ENCODE results near the gene SIMC1.
A peak's percentile ranks its signal among the peaks of the same experiment; 100 is the strongest.
"Not testable (repeated sequence)": the region's sequence is repeated elsewhere in the genome, so short reads cannot be mapped to it uniquely, and the experiment has no call there.

Gene SIMC1

GRCh38 chr5:176237971-176238644, at the start of gene SIMC1:
Gene SIMC1 (plus strand): TSS chr5:176238424. CDS start chr5:176238509, 85 bp downstream.
- H3K4me1 ChIP-seq (ENCODE audit: insufficient read depth, insufficient read length); H3K9ac ChIP-seq (ENCODE audit: insufficient read length, low read depth); H3K36me3 ChIP-seq (ENCODE audit: insufficient read depth, insufficient read length, low read length); H3K9me3 ChIP-seq (ENCODE audit: insufficient read depth, low read length); DNase-seq (ENCODE audit: low read depth, low spot score); H3K27me3 ChIP-seq (ENCODE audit: insufficient read depth, insufficient read length): not testable (repeated sequence)
- peak within 1 kb of the TSS; percentile 28 for H3K4me3 ChIP-seq (ENCODE audit: insufficient read length, low read depth)

GRCh38 chr5:176188506-176189193, 49.6 kb upstream of the SIMC1 start:
- no peaks in the 10 kb centered on the region for H3K4me1 ChIP-seq (ENCODE audit: insufficient read depth, insufficient read length)
- DNase-seq (ENCODE audit: low read depth, low spot score): no peak
- no peak overlapping the region for H3K9ac ChIP-seq (ENCODE audit: insufficient read length, low read depth)
- no peak for TF ChIP-seq SUZ12 (IDR thresholded peaks at IDR 0.05; ENCODE audit: extremely low read depth, insufficient read depth, insufficient read length)
- TF ChIP-seq ZNF274 (IDR thresholded peaks at IDR 0.05; ENCODE audit: low read depth, low read length): no peak
- TF ChIP-seq YY1 (IDR thresholded peaks at IDR 0.05; ENCODE audit: insufficient read depth, insufficient read length): no peak
- H3K9me3 ChIP-seq (ENCODE audit: insufficient read depth, low read length): no peaks in the 10 kb centered on the region
- H3K27me3 ChIP-seq (ENCODE audit: insufficient read depth, insufficient read length): peaks cover 12% of the 10 kb centered on the region
- no peak overlapping the region for H3K4me3 ChIP-seq (ENCODE audit: insufficient read length, low read depth)
- no peaks in the 10 kb centered on the region for H3K36me3 ChIP-seq (ENCODE audit: insufficient read depth, insufficient read length, low read length)

- no peaks in the 10 kb centered on the region for H3K36me3 ChIP-seq (ENCODE audit: insufficient read depth, insufficient read length, low read length)
These were observed 48.4 kb upstream of the SIMC1 start for GRCh38 chr5:176189857-176190256.

GRCh38 chr5:176190886-176191755, 47.1 kb upstream of the SIMC1 start:
- H3K4me3 ChIP-seq (ENCODE audit: insufficient read length, low read depth): no peak overlapping the region
- H3K27me3 ChIP-seq (ENCODE audit: insufficient read depth, insufficient read length): peaks cover 27% of the 10 kb centered on the region
- no peaks in the 10 kb centered on the region for H3K9me3 ChIP-seq (ENCODE audit: insufficient read depth, low read length)
- H3K36me3 ChIP-seq (ENCODE audit: insufficient read depth, insufficient read length, low read length): no peaks in the 10 kb centered on the region
- no peaks in the 10 kb centered on the region for H3K4me1 ChIP-seq (ENCODE audit: insufficient read depth, insufficient read length)
- DNase-seq (ENCODE audit: low read depth, low spot score): no peak
- TF ChIP-seq YY1 (IDR thresholded peaks at IDR 0.05; ENCODE audit: insufficient read depth, insufficient read length): no peak
- H3K9ac ChIP-seq (ENCODE audit: insufficient read length, low read depth): no peak overlapping the region

More at GRCh38 chr5:176189857-176190256, 48.4 kb upstream of the SIMC1 start:
- Histone ChIP-seq H3K9ac (ENCODE audit: insufficient read length, low read depth) (no peak overlapping the region), H3K4me3 (ENCODE audit: insufficient read length, low read depth) (no peak overlapping the region), H3K9me3 (ENCODE audit: insufficient read depth, low read length) (no peaks in the 10 kb centered on the region), H3K4me1 (ENCODE audit: insufficient read depth, insufficient read length) (no peaks in the 10 kb centered on the region), H3K27me3 (ENCODE audit: insufficient read depth, insufficient read length) (peaks cover 20% of the 10 kb centered on the region)
- DNase-seq (ENCODE audit: low read depth, low spot score): no peak
- no peak for TF ChIP-seq SUZ12 (IDR thresholded peaks at IDR 0.05; ENCODE audit: extremely low read depth, insufficient read depth, insufficient read length)
- TF ChIP-seq ZNF274 (IDR thresholded peaks at IDR 0.05; ENCODE audit: low read depth, low read length): no peak
- TF ChIP-seq YY1 (IDR thresholded peaks at IDR 0.05; ENCODE audit: insufficient read depth, insufficient read length): no peak

- DNase-seq (ENCODE audit: low read depth, low spot score): no peak
- no peaks in the 10 kb centered on the region for H3K9me3 ChIP-seq (ENCODE audit: insufficient read depth, low read length)
- no peak overlapping the region for H3K9ac ChIP-seq (ENCODE audit: insufficient read length, low read depth)
- H3K4me3 ChIP-seq (ENCODE audit: insufficient read length, low read depth): no peak overlapping the region
- no peaks in the 10 kb centered on the region for H3K4me1 ChIP-seq (ENCODE audit: insufficient read depth, insufficient read length)
- H3K27me3 ChIP-seq (ENCODE audit: insufficient read depth, insufficient read length): peaks cover 27% of the 10 kb centered on the region
- no peaks in the 10 kb centered on the region for H3K36me3 ChIP-seq (ENCODE audit: insufficient read depth, insufficient read length, low read length)
- TF ChIP-seq ZNF274 (IDR thresholded peaks at IDR 0.05; ENCODE audit: low read depth, low read length): no peak
- no peak for TF ChIP-seq YY1 (IDR thresholded peaks at IDR 0.05; ENCODE audit: insufficient read depth, insufficient read length)
- TF ChIP-seq SUZ12 (IDR thresholded peaks at IDR 0.05; ENCODE audit: extremely low read depth, insufficient read depth, insufficient read length): no peak
These were observed 46.0 kb upstream of the SIMC1 start for GRCh38 chr5:176192094-176192721.

GRCh38 chr5:176192722-176193117, 45.5 kb upstream of the SIMC1 start:
- H3K9ac ChIP-seq (ENCODE audit: insufficient read length, low read depth); H3K9me3 ChIP-seq (ENCODE audit: insufficient read depth, low read length): not testable (repeated sequence)
- H3K27me3 ChIP-seq (ENCODE audit: insufficient read depth, insufficient read length): peaks cover 27% of the 10 kb centered on the region

GRCh38 chr5:176193636-176194035, 44.6 kb upstream of the SIMC1 start:
- H3K4me3 ChIP-seq (ENCODE audit: insufficient read length, low read depth); DNase-seq (ENCODE audit: low read depth, low spot score); H3K36me3 ChIP-seq (ENCODE audit: insufficient read depth, insufficient read length, low read length); H3K9ac ChIP-seq (ENCODE audit: insufficient read length, low read depth); H3K9me3 ChIP-seq (ENCODE audit: insufficient read depth, low read length); H3K4me1 ChIP-seq (ENCODE audit: insufficient read depth, insufficient read length): not testable (repeated sequence)
- peaks cover 29% of the 10 kb centered on the region for H3K27me3 ChIP-seq (ENCODE audit: insufficient read depth, insufficient read length)

More at GRCh38 chr5:176192722-176193117, 45.5 kb upstream of the SIMC1 start:
- H3K4me3 ChIP-seq (ENCODE audit: insufficient read length, low read depth); H3K36me3 ChIP-seq (ENCODE audit: insufficient read depth, insufficient read length, low read length); H3K4me1 ChIP-seq (ENCODE audit: insufficient read depth, insufficient read length); DNase-seq (ENCODE audit: low read depth, low spot score): not testable (repeated sequence)

- not testable (repeated sequence) for H3K4me1 ChIP-seq (ENCODE audit: insufficient read depth, insufficient read length); H3K36me3 ChIP-seq (ENCODE audit: insufficient read depth, insufficient read length, low read length); H3K9me3 ChIP-seq (ENCODE audit: insufficient read depth, low read length); H3K9ac ChIP-seq (ENCODE audit: insufficient read length, low read depth); DNase-seq (ENCODE audit: low read depth, low spot score)
- H3K4me3 ChIP-seq (ENCODE audit: insufficient read length, low read depth): peak overlapping the region; percentile 12
- peaks cover 37% of the 10 kb centered on the region for H3K27me3 ChIP-seq (ENCODE audit: insufficient read depth, insufficient read length)
These were observed 43.8 kb upstream of the SIMC1 start for GRCh38 chr5:176194238-176195083.

- not testable (repeated sequence) for H3K9ac ChIP-seq (ENCODE audit: insufficient read length, low read depth)
- peaks cover 43% of the 10 kb centered on the region for H3K27me3 ChIP-seq (ENCODE audit: insufficient read depth, insufficient read length)
These were observed 43.2 kb upstream of the SIMC1 start for GRCh38 chr5:176195084-176195413.

More at GRCh38 chr5:176195084-176195413, 43.2 kb upstream of the SIMC1 start:
- not testable (repeated sequence) for H3K4me1 ChIP-seq (ENCODE audit: insufficient read depth, insufficient read length); DNase-seq (ENCODE audit: low read depth, low spot score); H3K36me3 ChIP-seq (ENCODE audit: insufficient read depth, insufficient read length, low read length); H3K4me3 ChIP-seq (ENCODE audit: insufficient read length, low read depth); H3K9me3 ChIP-seq (ENCODE audit: insufficient read depth, low read length)

All from NT2/D1 (cell line).